ENCODE measurements around the gene FRMD3.

Gene FRMD3

GRCh38 chr9:83270116-83270515 lies 268.1 kb downstream of the FRMD3 start:
- DNase-seq = no peak

- DNase-seq = no peak
Observed at GRCh38 chr9:83267741-83268140, 270.5 kb downstream of the FRMD3 start.

- peak; percentile 16 for DNase-seq
Observed at GRCh38 chr9:83266666-83267496, 271.3 kb downstream of the FRMD3 start.

GRCh38 chr9:83266331-83266665 lies 271.9 kb downstream of the FRMD3 start:
- DNase-seq = no peak

- peak; percentile 15 for DNase-seq
Observed at GRCh38 chr9:83264315-83264714, 273.9 kb downstream of the FRMD3 start.

- DNase-seq = no peak
Observed at GRCh38 chr9:83259558-83259957, 278.6 kb downstream of the FRMD3 start.

- DNase-seq = no peak
Observed at GRCh38 chr9:83257937-83258891, 280.0 kb downstream of the FRMD3 start.

- DNase-seq = no peak
Observed at GRCh38 chr9:83247732-83248131, 290.5 kb downstream of the FRMD3 start.

- DNase-seq = no peak
Observed at GRCh38 chr9:83245979-83246659, 292.1 kb downstream of the FRMD3 start.

- no peak for DNase-seq
Observed at GRCh38 chr9:83242066-83242465, 296.1 kb downstream of the FRMD3 start.

- no peak for DNase-seq
Observed at GRCh38 chr9:83240671-83241070, 297.5 kb downstream of the FRMD3 start.

GRCh38 chr9:83239747-83240146 lies 298.5 kb downstream of the FRMD3 start:
- no peak for DNase-seq

GRCh38 chr9:83238871-83239640 lies 299.1 kb downstream of the FRMD3 start:
- DNase-seq = peak; percentile 83

GRCh38 chr9:83236029-83236696 lies 302.0 kb downstream of the FRMD3 start:
- no peak for DNase-seq

GRCh38 chr9:83235526-83235925 lies 302.7 kb downstream of the FRMD3 start:
- DNase-seq = no peak

GRCh38 chr9:83234541-83234940 lies 303.7 kb downstream of the FRMD3 start:
- no peak for DNase-seq

GRCh38 chr9:83233647-83234046 lies 304.6 kb downstream of the FRMD3 start:
- DNase-seq = no peak

- no peak for DNase-seq
Observed at GRCh38 chr9:83231039-83231438, 307.2 kb downstream of the FRMD3 start.

GRCh38 chr9:83220730-83221129 lies 317.5 kb downstream of the FRMD3 start:
- DNase-seq = peak; percentile 51

GRCh38 chr9:83219924-83220438 lies 318.2 kb downstream of the FRMD3 start:
- DNase-seq = no peak

- peak; percentile 75 for DNase-seq
Observed at GRCh38 chr9:83219154-83219923, 318.9 kb downstream of the FRMD3 start.
